KMS-11 (cell line): ENCODE data around the gene PTGIR.

Experiments used
- H2AFZ ChIP-seq: fragments of 200-600 bp; sonication (generic); 2 replicates; pipeline ENCODE4 v1.6.1; 2016; ENCODE audit warnings: antibody characterized with exemption, mixed run types, low read depth
- H3K27ac ChIP-seq: fragments of 200-600 bp; sonication (generic); 2 replicates; pipeline ENCODE4 v1.6.1; 2016; ENCODE audit warnings: mild to moderate bottlenecking, mixed run types
- H3K27me3 ChIP-seq: fragments of 200-600 bp; sonication (generic); 2 replicates; pipeline ENCODE4 v1.6.1; 2017; ENCODE audit warnings: mild to moderate bottlenecking, low read depth, mixed run types, moderate library complexity; ENCODE audit not compliant: insufficient read depth
- H3K36me3 ChIP-seq: fragments of 200-600 bp; sonication (generic); 2 replicates; pipeline ENCODE4 v1.6.1; 2017; ENCODE audit warnings: mild to moderate bottlenecking, mixed run types; ENCODE audit not compliant: insufficient read depth
- H3K4me1 ChIP-seq: fragments of 200-600 bp; sonication (generic); 2 replicates; pipeline ENCODE4 v1.6.1; 2016; ENCODE audit warnings: mild to moderate bottlenecking, low read depth, mixed run types; ENCODE audit not compliant: poor library complexity, severe bottlenecking
- H3K4me2 ChIP-seq: fragments of 200-600 bp; sonication (generic); 2 replicates; pipeline ENCODE4 v1.7.0; 2016; ENCODE audit warnings: mild to moderate bottlenecking, mixed run types
- H3K4me3 ChIP-seq: fragments of 200-600 bp; sonication (generic); IDR thresholded peaks from 2 replicates; pipeline ENCODE4 v1.6.1; 2017; ENCODE audit warnings: low read depth, low read length, mixed read lengths; ENCODE audit not compliant: insufficient read depth
- H3K79me2 ChIP-seq: fragments of 200-600 bp; sonication (generic); 2 replicates; pipeline ENCODE4 v1.6.1; 2016; ENCODE audit warnings: low read depth, mixed run types; ENCODE audit not compliant: insufficient read depth
- H3K9ac ChIP-seq: fragments of 200-600 bp; sonication (generic); 2 replicates; pipeline ENCODE4 v1.6.1; 2016; ENCODE audit warnings: mild to moderate bottlenecking, mixed run types
- H4K20me1 ChIP-seq: fragments of 200-600 bp; sonication (generic); 2 replicates; pipeline ENCODE4 v1.6.1; 2016; ENCODE audit warnings: mild to moderate bottlenecking, mixed run types; ENCODE audit not compliant: insufficient read depth
- TF ChIP-seq, protein P1 (sequence below): fragments of 200-600 bp; sonication (generic); conservative IDR thresholded peaks from 2 replicates; pipeline ENCODE4 v1.6.1; 2017; ENCODE audit warnings: low read depth, mild to moderate bottlenecking, antibody characterized with exemption, low read length, moderate library complexity, mixed read lengths

Gene PTGIR

DNA sequence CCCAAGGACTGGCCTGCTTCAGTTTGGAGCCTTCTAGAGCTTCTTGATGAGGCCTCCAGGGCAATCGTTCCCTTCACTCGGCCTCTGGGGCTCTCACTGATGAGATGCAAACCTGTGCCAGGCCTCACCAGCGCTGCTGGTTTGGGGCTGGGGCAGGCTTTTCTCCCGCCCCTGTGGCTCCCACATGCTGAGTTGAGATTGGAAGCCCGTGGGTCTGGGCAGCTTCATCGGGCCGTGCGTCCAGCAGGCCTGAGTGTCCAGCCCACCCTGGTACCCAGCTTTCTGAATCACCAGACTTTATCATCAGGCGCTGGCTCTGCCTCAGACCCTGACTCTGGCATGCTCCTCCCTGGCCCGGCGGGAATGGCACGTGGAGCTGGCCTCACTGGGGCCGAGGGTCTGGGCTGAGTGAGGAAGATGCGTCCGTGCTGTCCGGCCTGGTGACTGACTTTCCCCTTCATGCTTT is 19.5 kb downstream of the PTGIR start:
- H3K79me2 ChIP-seq = peaks cover 32% of the 10 kb centered on the region; the same call in 1 of the 2 replicates
- no peak overlapping the region for H3K9ac ChIP-seq
- no peak overlapping the region for H3K4me3 ChIP-seq
- H3K27me3 ChIP-seq = peaks cover 5% of the 10 kb centered on the region; the same call in 1 of the 2 replicates
- peaks cover 4% of the 10 kb centered on the region; the same call in 1 of the 2 replicates for H4K20me1 ChIP-seq
- TF ChIP-seq, protein P1, sequence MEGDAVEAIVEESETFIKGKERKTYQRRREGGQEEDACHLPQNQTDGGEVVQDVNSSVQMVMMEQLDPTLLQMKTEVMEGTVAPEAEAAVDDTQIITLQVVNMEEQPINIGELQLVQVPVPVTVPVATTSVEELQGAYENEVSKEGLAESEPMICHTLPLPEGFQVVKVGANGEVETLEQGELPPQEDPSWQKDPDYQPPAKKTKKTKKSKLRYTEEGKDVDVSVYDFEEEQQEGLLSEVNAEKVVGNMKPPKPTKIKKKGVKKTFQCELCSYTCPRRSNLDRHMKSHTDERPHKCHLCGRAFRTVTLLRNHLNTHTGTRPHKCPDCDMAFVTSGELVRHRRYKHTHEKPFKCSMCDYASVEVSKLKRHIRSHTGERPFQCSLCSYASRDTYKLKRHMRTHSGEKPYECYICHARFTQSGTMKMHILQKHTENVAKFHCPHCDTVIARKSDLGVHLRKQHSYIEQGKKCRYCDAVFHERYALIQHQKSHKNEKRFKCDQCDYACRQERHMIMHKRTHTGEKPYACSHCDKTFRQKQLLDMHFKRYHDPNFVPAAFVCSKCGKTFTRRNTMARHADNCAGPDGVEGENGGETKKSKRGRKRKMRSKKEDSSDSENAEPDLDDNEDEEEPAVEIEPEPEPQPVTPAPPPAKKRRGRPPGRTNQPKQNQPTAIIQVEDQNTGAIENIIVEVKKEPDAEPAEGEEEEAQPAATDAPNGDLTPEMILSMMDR = no peak
- peaks cover 22% of the 10 kb centered on the region for H3K4me1 ChIP-seq
- no peak overlapping the region for H3K27ac ChIP-seq
- H2AFZ ChIP-seq = no peak overlapping the region
- no peaks in the 10 kb centered on the region; the same call in 1 of the 2 replicates for H3K36me3 ChIP-seq
- no peak overlapping the region for H3K4me2 ChIP-seq

DNA sequence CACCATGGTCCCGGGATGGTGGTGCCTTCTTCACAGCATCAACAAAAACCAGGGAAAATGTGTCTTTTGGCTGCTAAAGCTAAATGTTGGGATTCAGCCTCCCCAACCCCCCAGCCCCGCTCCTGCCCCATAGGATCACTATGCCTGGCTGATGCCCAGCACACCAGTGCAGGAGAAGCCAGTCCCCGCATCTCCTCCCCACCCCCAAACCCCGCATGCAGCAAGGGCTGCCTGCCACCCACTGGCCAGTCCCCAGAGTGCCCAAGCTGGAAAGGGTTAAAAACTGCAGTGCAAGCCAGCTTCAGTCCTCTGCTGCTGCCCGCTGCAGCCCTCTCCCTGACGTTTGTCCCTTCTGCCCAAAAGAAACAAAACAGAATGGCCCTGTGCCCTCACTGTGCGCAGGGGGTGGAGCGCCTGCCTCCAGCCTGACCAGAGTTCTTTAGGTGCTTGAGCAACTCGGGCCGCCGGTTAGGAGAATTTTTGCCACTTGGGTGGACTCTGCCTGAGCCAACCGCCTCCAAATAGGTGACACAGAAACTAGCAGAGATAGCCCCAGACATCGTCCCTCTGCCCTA is 20.0 kb downstream of the PTGIR start:
- Histone ChIP-seq H3K4me2 (no peak overlapping the region), H3K27ac (no peak overlapping the region), H3K79me2 (peaks cover 32% of the 10 kb centered on the region; the same call in 1 of the 2 replicates), H3K4me3 (no peak overlapping the region), H2AFZ (no peak overlapping the region), H3K4me1 (peaks cover 21% of the 10 kb centered on the region), H3K27me3 (peaks cover 2% of the 10 kb centered on the region; the same call in 1 of the 2 replicates), H3K9ac (no peak overlapping the region), H3K36me3 (no peaks in the 10 kb centered on the region; the same call in 1 of the 2 replicates), H4K20me1 (peaks cover 4% of the 10 kb centered on the region; the same call in 1 of the 2 replicates)
- TF ChIP-seq, protein P1 = no peak

DNA sequence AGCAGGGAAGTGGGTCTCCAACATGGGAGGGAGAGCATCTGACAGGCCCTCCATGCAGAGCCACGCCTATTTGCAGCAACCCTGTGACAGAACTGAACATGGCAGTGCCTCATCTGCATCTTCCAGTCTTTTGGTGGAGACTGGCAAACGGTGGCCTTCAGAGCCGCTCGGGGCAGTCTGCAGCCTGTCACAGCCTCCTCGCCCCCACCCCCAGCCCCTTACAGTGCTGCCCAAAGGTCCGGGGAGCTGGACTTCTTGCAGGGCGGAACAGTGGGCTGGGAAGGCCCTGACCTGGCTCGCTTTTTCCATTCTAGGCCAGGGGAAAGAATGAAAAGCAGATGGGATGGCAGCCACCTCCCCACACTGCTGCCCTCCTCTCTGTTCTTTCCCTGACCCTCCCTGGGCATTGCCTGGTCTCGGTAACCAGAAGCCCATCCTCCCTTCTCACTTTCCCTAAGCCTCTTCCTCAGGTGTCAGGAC is 21.1 kb downstream of the PTGIR start:
- peaks cover 4% of the 10 kb centered on the region; the same call in 1 of the 2 replicates for H4K20me1 ChIP-seq
- no peaks in the 10 kb centered on the region; the same call in 1 of the 2 replicates for H3K36me3 ChIP-seq
- no peaks in the 10 kb centered on the region for H3K27me3 ChIP-seq
- H3K4me3 ChIP-seq = no peak overlapping the region
- no peak overlapping the region; the same call in 1 of the 2 replicates for H3K9ac ChIP-seq
- TF ChIP-seq, protein P1 = no peak
- H3K4me2 ChIP-seq = peak overlapping the region; percentile 99
- H3K79me2 ChIP-seq = peaks cover 32% of the 10 kb centered on the region; the same call in 1 of the 2 replicates
- no peak overlapping the region for H2AFZ ChIP-seq
- H3K27ac ChIP-seq = no peak overlapping the region
- peaks cover 21% of the 10 kb centered on the region for H3K4me1 ChIP-seq

DNA sequence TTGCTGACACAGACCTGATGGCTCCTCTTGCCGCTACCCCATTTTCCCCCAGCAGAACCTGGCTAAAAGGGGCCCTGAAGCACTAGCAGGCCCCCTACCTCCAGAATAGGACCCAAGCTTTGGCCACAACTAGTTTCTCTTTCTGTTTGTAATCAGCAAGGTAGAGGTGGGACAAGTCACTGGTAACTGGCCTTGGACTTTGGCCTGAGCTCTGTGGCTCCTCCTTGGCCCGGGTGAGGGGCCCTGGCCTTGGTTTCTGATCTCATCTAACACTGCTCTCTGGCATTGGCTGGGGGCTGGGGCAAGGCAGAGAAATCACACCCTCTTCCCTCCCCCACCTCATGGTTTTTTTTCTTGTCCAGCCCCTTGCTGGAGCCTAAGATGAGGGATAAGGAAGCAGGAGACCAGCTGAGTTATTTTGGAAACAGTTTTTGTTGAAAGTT is 21.7 kb downstream of the PTGIR start:
- Histone ChIP-seq H4K20me1 (peaks cover 4% of the 10 kb centered on the region; the same call in 1 of the 2 replicates), H3K79me2 (peaks cover 32% of the 10 kb centered on the region; the same call in 1 of the 2 replicates), H3K36me3 (no peaks in the 10 kb centered on the region), H3K4me1 (peaks cover 21% of the 10 kb centered on the region), H3K27ac (peak overlapping the region; percentile 17; the same call in 1 of the 2 replicates), H2AFZ (no peak overlapping the region), H3K9ac (peak overlapping the region; percentile 20; the same call in 1 of the 2 replicates), H3K4me3 (no peak overlapping the region), H3K4me2 (peak overlapping the region; percentile 99), H3K27me3 (no peaks in the 10 kb centered on the region)
- TF ChIP-seq, protein P1 = no peak
